IPS-20b (cell line): ENCODE data around the gene FAM78A.

Experiments used
- H3K27ac ChIP-seq: one replicate; pipeline ENCODE4 v1.5.1; 2013; ENCODE audit warnings: low read length
- H3K27me3 ChIP-seq: 2 replicates; pipeline ENCODE4 v1.6.1; 2013; ENCODE audit warnings: mild to moderate bottlenecking, low read length, inconsistent platforms; ENCODE audit not compliant: insufficient read depth
- H3K36me3 ChIP-seq: 2 replicates; pipeline ENCODE4 v1.6.1; 2013; ENCODE audit warnings: low read depth, mild to moderate bottlenecking, inconsistent platforms, low read length, moderate library complexity; ENCODE audit not compliant: insufficient read depth
- H3K4me1 ChIP-seq: 2 replicates; pipeline ENCODE4 v1.6.1; 2013; ENCODE audit warnings: mild to moderate bottlenecking, control low read depth, inconsistent platforms, low read length, moderate library complexity; ENCODE audit not compliant: insufficient read depth
- H3K4me3 ChIP-seq: 2 replicates; pipeline ENCODE4 v1.5.1; 2013; ENCODE audit warnings: mild to moderate bottlenecking, low read length, inconsistent platforms
- H3K9ac ChIP-seq: 2 replicates; pipeline ENCODE4 v1.6.1; 2013; ENCODE audit warnings: low read depth, mild to moderate bottlenecking, inconsistent platforms, low read length, moderate library complexity
- H3K9me3 ChIP-seq: 2 replicates; pipeline ENCODE4 v1.6.1; 2013; ENCODE audit warnings: mild to moderate bottlenecking, low read depth, low read length, inconsistent platforms; ENCODE audit not compliant: insufficient read depth

FAM78A gene, protein sequence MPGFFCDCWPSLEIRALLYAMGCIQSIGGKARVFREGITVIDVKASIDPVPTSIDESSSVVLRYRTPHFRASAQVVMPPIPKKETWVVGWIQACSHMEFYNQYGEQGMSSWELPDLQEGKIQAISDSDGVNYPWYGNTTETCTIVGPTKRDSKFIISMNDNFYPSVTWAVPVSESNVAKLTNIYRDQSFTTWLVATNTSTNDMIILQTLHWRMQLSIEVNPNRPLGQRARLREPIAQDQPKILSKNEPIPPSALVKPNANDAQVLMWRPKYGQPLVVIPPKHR

DNA sequence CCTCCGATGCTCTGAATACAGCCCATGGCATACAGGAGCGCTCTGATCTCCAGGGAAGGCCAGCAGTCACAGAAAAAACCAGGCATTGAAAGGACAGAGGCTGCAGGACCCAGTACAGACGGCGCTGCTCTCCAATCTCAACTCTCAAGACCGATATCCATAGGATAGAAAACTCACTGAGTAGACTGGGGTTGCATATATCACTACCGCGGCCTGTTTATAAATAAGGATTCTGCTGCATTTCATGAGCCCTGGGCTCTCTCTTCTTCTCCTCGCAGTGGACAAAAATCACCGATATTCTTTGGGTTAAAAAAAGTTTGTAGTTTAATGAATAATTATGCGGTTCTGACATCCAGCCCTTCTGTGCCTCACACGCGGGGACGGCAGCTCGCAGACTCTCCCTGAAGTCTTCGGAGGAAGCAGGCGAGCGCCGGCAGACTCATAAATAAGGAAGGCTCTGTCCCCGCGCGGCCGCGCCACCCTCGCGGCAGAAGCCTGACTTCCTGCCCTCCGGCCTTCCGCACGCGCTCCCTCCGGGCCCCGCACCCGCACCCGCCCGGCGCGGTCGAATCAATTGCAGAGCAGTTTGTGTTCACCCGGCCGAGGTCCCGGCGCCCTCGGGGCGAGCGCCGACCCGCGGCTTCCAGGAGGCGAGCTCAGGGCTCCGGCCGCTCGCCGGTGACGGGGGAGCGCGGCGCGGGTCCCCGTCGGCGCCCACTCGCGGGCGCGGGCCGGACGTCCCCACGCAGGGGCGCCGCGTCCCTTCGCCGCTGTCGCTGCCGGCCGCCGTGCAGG, at the start of gene FAM78A:
TSS of gene FAM78A (minus strand) at position 417 of the 795 bp plus-strand sequence. CDS start at position 86, 331 bp downstream.
- Histone ChIP-seq H3K9ac (no peak within 1 kb of the TSS), H3K4me3 (peak within 1 kb of the TSS; percentile 55; the same call in 1 of the 2 replicates), H3K27me3 (peaks cover 52% of the 10 kb centered on the region), H3K4me1 (peaks cover 4% of the 10 kb centered on the region; the same call in 1 of the 2 replicates), H3K9me3 (no peaks in the 10 kb centered on the region), H3K36me3 (no peaks in the 10 kb centered on the region), H3K27ac (no peak within 1 kb of the TSS)

DNA sequence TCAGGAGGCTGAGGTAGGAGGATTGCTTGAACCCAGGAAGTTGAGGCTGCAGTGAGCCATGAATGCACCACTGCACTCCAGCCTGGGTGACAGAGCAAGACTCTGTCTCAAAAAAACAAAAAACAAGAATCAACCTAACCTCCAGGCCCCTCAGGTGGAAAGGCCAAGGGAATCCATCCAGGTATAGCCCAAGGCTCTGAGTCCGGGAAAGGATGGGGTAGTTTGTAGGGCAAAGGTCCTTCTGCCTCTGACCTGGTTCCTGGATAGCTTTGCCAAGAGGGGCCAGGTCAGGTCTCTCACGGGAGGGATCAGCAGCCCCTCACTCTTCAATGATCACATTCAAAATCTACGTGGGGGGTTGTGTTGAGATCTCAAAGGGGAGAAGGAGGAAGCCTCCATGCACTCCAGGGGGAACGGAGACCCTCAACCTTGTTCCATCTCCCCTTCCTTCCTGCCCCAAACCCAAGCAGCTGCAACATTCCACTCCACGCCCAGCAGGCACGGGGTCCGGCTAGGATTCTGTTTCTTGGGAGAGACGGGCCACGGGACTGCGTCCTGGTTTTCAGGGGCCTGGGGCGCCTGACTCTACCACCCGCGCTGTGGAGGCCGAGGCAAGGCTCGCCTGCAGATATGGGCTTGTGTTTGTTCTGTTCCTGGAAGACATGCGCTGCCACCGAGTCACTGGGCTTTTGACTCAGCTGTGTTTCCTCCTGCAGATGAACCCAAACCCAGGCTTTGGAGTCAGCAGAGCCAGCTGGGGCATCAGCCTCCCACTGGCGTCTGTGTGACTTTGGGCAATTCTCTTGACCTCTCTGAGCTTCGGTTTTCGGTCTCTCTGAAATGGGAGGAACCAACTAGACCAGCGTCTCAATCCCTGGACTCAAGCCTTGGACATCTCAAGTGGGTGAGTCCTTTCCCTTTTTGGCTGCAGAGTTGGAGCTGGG, 48.7 kb upstream of the FAM78A start:
- Histone ChIP-seq H3K27me3 (no peaks in the 10 kb centered on the region), H3K9me3 (no peaks in the 10 kb centered on the region), H3K4me1 (no peaks in the 10 kb centered on the region), H3K36me3 (no peaks in the 10 kb centered on the region), H3K9ac (no peak overlapping the region), H3K4me3 (no peak overlapping the region), H3K27ac (no peak overlapping the region)

DNA sequence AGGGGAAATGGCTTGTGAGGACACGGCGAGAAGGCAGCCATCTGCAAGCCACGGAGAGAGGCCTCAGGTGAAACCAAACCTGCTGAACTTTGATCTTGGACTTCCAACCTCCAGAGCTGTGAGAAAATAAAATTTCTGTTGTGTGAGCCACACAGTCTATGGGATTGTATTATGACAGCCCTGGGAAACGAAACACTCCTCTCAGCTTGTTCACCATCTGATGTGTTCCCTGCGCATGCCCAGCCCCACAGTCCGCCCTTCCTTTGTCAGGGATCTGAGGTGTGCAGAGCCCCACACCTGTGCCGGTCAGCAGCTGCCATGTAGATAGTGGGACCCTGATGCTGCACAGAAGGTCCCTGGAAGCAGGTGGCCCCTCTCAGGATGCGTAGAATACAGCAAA, 47.3 kb upstream of the FAM78A start:
- Histone ChIP-seq H3K9ac (no peak overlapping the region), H3K27me3 (no peaks in the 10 kb centered on the region), H3K4me1 (no peaks in the 10 kb centered on the region), H3K27ac (no peak overlapping the region), H3K9me3 (no peaks in the 10 kb centered on the region), H3K36me3 (no peaks in the 10 kb centered on the region), H3K4me3 (no peak overlapping the region)

DNA sequence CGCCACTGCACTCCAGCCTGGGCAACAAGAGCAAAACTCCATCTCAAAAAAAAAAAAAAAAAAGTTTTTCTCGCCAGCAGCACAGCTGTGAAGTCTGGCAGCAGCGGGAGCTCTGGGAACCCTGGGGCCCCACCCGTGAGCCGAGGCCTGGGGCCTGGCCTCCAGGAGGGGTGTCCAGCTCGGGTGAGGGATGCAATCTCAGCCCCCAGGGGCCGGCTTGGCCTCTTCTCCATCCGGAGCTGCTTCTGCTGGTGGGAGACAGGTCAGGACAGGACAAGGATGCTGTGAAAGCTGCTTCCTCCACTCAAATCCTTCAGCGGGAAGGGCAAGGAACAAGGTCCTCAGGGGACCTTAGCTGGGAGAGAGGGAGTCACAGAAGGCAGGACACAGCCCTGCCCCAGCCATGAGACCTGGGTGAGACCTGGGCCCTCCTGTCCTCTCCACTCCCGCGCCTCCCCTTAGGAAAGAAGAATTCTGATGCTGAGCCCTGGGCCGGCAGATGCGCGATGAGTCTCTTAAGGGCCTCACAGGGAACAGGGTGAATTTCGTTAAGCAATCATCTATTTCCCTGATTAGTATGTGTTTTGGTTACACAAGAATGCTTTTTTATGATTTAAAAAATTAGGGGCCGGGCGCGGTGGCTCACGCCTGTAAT, 43.8 kb upstream of the FAM78A start:
- H3K4me3 ChIP-seq = no peak overlapping the region
- no peaks in the 10 kb centered on the region for H3K9me3 ChIP-seq
- H3K27ac ChIP-seq = no peak overlapping the region
- H3K36me3 ChIP-seq = no peaks in the 10 kb centered on the region
- H3K9ac ChIP-seq = no peak overlapping the region
- H3K27me3 ChIP-seq = no peaks in the 10 kb centered on the region
- H3K4me1 ChIP-seq = no peaks in the 10 kb centered on the region

DNA sequence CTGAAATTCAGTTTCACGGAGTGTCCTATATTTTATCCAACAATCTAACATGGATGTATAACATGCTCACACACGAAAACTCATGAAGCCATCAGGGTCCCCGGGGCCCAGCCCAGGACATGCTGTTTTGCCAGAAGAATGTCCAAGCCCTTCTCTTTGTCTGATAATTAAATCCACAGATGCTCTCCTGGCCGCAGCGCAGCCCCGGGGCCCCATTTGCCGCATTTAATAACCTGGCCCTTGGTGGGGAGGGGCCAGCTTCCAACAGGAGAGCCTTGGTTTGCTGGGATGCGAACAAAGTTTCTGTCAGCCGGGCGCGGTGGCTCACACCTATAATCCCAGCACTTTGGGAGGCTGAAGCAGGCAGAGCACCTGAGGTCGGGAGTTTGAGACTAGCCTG, 43.2 kb upstream of the FAM78A start:
- no peaks in the 10 kb centered on the region for H3K36me3 ChIP-seq
- H3K9me3 ChIP-seq = no peaks in the 10 kb centered on the region
- H3K27ac ChIP-seq = no peak overlapping the region
- no peaks in the 10 kb centered on the region for H3K4me1 ChIP-seq
- no peaks in the 10 kb centered on the region for H3K27me3 ChIP-seq
- H3K9ac ChIP-seq = no peak overlapping the region
- no peak overlapping the region for H3K4me3 ChIP-seq

DNA sequence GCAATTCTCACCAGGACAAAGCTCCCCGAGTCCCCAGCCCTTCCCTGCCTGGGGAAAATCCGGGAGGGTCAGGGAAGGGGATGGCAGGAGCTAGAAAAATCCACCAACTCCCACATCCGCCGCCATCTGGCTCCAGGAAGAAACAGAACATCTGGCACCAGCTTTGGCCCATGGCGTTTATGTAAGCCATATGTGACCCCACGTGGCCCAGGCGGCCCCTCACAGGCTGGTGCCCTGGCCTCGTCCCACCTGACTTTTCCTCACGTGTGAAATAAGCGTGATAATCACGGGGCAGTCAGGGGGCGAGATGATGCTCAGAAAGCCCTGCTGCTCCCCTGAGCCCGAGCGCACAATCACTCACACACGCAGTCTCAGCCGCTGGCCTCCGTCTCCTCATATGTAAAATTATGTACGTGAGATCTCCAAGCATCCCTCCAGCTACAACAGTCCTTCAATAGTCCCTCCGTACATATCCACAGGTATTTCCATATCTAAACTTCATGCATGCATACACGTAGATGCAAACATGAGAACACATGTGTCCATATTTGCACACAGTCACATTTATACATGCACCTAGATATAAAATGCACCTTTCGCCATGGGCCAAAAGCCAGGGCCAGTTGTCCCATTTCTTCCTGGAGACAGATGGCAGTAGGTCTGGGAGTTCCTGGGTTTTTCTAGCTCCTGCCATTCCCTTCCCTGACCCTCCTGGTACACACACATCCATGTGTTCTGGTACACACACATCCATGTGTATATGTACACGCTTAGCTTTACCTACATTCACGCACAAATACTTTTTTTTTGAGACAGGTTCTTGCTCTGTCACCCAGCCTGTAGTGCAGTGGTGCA, 42.1 kb upstream of the FAM78A start:
- Histone ChIP-seq H3K27ac (no peak overlapping the region), H3K9me3 (no peaks in the 10 kb centered on the region), H3K27me3 (no peaks in the 10 kb centered on the region), H3K36me3 (no peaks in the 10 kb centered on the region), H3K9ac (no peak overlapping the region), H3K4me3 (no peak overlapping the region), H3K4me1 (no peaks in the 10 kb centered on the region)

DNA sequence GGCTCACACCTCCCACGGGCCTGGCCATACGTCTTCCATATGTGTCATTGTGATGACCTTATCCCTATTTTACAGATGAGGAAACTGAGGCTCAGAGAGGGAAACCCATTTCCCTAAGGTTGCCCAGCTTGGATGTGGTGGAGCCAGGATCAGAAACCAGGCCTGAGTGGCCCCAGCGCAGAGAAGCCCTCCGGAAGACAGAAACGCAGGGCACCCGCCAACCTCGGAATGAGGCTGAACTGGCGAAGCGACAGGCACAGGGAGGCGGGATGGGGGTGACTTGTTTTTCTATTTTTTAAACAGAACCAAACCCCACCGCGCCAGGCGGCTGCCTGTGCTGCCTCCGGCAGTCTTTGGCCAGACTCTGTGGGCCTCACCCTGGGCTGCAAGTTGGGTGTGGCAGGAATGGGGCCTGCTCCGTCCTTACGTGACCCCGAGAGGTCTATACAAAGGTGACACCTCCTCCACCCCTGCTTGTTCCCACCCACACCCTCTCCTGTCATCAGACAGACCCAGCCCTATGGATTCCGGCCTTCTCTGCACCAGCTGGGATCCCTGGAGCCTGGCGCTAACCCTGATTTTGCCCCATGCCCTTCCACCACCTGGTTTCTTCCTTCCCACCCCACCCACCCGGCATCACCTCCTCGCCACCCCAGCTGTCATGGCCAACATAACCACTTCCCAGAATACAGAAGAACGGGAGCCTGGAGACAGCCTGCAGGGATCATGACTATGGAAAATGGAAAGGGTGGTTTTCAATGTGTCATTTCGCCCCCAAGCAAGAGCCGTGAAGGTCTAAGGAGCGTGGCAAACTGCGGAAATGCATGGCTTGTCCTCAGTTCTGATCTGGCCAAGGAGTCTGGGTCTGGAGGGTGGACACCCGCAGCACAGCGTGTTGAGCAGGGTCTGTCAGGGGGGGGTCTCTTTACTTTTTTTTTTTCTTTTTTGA, 36.8 kb upstream of the FAM78A start:
- H3K9ac ChIP-seq = no peak overlapping the region
- H3K4me3 ChIP-seq = no peak overlapping the region
- no peaks in the 10 kb centered on the region for H3K36me3 ChIP-seq
- H3K4me1 ChIP-seq = no peaks in the 10 kb centered on the region
- H3K9me3 ChIP-seq = no peaks in the 10 kb centered on the region
- no peak overlapping the region for H3K27ac ChIP-seq
- H3K27me3 ChIP-seq = no peaks in the 10 kb centered on the region

DNA sequence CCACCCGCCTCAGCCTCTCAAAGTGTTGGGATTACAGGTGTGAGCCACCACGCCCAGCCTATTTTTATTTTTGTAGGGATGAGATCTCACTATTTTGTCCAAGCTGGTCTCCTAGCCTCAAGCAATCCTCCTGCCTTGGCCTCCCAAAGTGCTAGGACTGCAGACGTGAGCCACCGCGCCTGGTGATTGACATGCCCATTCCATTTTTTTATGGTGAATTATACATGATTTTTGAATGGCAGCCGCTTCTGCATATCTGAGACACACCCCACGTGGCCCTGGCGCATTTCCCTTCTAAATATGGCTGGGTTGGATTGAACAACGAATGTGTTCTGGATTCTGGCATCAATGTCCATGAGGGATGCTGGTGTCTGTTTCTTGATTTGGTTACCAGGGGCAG, 35.9 kb upstream of the FAM78A start:
- no peak overlapping the region for H3K9ac ChIP-seq
- H3K27me3 ChIP-seq = no peaks in the 10 kb centered on the region
- H3K9me3 ChIP-seq = no peaks in the 10 kb centered on the region
- no peak overlapping the region for H3K4me3 ChIP-seq
- H3K4me1 ChIP-seq = no peaks in the 10 kb centered on the region
- no peak overlapping the region for H3K27ac ChIP-seq
- H3K36me3 ChIP-seq = no peaks in the 10 kb centered on the region

DNA sequence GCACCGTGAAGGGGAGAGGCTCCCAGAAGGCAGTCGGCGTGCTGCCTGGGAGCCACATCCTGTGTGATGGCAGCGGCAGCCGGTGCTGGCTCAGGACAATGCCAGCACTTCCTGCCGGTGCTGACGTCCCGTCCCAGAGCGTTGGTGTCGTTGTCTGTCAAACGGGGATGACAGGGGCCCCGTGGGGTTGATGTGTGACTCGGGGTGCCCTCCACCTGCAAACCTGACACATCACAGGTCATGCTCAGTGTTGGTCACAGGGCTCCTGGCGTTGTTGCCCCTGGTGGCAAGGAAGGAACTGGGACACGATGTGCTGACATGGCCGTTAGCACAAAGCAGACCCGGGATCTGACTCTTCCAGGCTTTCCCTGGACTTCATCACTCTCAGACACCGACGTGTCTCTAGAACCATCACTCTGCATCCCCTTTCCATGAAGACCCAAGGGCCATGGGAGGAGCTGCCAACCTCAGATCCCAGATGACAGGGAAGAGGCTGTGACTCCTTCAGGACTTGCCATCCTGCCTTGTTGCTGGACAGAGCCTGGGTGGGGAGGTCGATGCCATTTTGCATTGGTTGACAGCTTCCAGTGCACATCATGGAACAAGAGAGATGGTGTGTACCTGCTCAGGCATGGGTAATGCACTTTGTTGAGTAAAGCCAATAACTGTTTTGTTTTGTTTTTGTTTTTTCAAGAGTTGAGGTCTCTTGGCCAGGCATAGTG, 34.7 kb upstream of the FAM78A start:
- H3K27ac ChIP-seq = no peak overlapping the region
- no peak overlapping the region for H3K4me3 ChIP-seq
- no peaks in the 10 kb centered on the region for H3K36me3 ChIP-seq
- no peaks in the 10 kb centered on the region for H3K27me3 ChIP-seq
- no peaks in the 10 kb centered on the region for H3K4me1 ChIP-seq
- H3K9ac ChIP-seq = no peak overlapping the region
- H3K9me3 ChIP-seq = no peaks in the 10 kb centered on the region
